Right lung (tissue), 5 donors: ENCODE results near the gene CAMK1D. TPM values are rescaled to one million over a fixed set of nuclear protein-coding genes. Genes with fewer than 3 reads are reported as not detected.
A peak's percentile ranks its signal among the peaks of the same experiment; 100 is the strongest.

Source experiments
- DNase-seq, 2 donors: peaks; one replicate each; pipeline ENCODE4 v3.0.0-alpha.2; 2013
- polyA plus RNA-seq, 5 donors: library from polyadenylated mRNA; unstranded; fragments of 120-200 nt; gene quantifications; one replicate each; pipeline versions ENCODE4 v1.2.1 to v1.2.3, GENCODE V29; 2013; ENCODE audit warnings: inconsistent platforms in 1 of 5, low replicate concordance in 1 of 5; ENCODE audit not compliant: insufficient read length in 5 of 5, insufficient read depth in 1 of 5

The CAMK1D gene
- polyA plus RNA-seq, 5 donors = 3.6 to 5.4 (median 4.6) TPM

DNA sequence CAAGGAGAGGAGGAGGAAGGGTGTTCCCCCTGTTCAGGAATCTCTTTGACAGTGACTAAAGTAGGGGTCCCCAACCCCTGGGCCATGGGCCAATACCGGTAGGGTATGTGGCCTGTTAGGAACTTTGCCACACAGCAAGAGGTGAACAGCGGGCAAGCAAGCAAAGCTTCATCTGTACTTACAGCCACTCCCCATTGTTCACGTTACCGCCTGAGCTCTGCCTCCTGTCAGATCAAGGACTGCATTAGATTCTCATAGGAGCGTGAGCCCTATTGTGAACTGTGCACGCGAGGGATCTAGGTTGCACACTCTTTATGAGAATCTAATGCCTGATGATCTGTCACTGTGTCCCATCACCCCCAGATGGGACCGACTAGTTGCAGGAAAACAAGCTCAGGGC, 201.6 kb downstream of the CAMK1D start:
- DNase-seq = no peak

- no peak for DNase-seq
Measured at GRCh38 chr10:12556039-12556438, 206.7 kb downstream of the CAMK1D start.

DNA sequence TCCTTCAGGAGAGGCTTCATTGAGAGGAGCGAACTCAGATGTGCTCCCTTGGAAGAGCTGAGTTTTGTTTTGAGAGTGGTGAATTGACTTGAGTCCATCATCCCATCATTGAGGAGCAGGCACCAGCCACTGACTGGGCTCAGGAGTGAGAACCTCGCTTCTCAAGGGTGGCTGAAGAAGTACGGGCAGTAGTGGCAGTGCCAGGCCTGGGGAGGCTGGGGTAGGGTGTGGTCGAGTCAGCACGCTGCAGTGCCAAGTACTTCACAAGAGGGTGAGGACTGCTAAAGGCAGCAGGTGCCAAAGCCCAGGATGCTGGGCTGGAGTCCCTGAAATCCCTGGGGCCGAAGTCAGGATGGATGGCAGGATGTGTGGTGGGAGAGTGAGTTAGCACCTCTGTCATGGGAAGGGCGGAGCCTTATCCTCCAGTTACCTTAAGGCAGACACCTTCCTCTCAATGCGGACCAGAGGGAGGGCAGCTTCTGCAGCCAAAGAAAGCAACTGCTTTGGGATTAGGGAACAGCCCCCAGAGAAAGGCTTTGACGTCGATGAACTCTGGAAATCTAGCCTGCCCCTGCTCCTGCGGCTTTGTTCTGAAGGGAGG, 210.3 kb downstream of the CAMK1D start:
- no peak for DNase-seq

DNA sequence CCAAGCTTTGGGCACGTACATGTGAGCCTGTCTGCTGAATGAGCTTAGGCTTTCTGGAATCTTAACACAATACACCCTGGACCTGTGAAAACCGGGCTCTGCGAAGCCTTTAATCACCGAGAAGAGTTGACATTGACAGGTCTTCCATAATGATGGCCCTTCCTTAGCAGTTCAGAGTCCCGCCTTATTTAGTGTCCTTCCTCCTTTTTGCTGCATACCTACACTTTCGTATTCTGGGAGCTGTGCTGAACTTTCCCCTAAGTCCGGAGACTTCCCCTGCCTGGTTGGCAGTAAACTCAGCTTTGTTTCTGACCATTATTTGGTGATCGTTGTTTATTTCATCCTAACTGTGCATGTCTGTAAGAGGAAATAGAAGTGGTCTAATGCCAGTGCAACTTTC, 212.0 kb downstream of the CAMK1D start:
- DNase-seq = no peak

- DNase-seq = no peak
Measured at GRCh38 chr10:12561720-12562119, 212.4 kb downstream of the CAMK1D start.

DNA sequence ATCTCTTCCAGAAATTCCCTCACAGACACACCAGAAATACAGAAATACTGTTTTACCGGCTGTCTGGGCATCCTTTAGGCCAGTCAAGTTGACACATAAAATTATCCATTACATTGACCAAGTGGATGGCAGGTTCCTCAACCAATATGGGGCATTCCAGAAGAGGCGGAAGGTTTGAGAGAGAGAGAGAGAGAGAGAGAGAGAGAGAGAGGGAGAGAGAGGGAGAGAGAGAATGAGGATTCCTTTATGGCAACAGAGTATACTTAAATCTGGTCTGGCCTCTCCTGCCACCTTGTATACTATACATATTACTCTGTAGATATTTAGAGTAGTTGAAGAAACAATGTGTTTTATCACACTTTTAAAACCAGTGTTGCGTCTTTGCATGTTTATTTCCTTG, 214.1 kb downstream of the CAMK1D start:
- DNase-seq = no peak

DNA sequence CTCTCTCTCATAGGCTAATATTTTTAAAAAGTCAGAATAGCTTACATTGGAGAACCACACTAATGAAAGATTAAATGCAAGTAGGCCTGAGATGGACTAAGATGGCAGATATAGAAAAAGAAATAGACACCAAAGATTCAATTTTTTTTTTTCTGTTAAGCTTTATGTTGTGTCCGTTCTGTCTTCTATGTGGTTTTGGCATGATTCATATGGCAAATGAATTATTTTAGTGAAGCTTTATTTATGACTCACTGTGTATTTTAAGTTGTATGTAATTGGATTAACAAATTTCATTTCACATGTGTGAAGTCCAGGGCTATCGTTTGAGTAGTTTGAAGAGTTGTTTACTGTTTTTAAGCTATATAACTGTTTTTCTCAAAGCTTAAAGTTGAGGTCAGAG, 214.8 kb downstream of the CAMK1D start:
- no peak for DNase-seq

- no peak for DNase-seq
Measured at GRCh38 chr10:12566161-12567115, 217.1 kb downstream of the CAMK1D start.

- no peak for DNase-seq
Measured at GRCh38 chr10:12568391-12569009, 219.2 kb downstream of the CAMK1D start.

DNA sequence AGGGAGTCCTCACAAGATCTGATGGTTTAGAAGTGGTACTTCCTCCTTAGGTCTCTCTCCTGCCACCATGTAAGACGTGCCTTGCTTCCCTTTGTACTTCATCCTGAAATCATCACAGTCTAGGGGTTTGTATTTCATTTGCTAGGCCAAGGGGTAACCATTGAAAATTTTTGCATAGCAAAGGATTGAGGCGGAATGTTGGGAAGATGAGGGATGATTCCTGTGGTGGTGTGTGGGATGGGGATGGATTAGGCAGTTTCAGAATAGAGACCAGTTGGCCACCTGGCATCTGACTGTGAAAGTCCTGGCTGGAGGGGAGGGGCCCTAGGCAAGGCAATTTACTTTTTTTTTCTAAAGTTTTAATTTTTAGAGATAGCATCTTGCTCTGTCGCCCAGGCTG, 222.9 kb downstream of the CAMK1D start:
- no peak for DNase-seq

GRCh38 chr10:12577610-12578009, 228.3 kb downstream of the CAMK1D start:
- no peak for DNase-seq

DNA sequence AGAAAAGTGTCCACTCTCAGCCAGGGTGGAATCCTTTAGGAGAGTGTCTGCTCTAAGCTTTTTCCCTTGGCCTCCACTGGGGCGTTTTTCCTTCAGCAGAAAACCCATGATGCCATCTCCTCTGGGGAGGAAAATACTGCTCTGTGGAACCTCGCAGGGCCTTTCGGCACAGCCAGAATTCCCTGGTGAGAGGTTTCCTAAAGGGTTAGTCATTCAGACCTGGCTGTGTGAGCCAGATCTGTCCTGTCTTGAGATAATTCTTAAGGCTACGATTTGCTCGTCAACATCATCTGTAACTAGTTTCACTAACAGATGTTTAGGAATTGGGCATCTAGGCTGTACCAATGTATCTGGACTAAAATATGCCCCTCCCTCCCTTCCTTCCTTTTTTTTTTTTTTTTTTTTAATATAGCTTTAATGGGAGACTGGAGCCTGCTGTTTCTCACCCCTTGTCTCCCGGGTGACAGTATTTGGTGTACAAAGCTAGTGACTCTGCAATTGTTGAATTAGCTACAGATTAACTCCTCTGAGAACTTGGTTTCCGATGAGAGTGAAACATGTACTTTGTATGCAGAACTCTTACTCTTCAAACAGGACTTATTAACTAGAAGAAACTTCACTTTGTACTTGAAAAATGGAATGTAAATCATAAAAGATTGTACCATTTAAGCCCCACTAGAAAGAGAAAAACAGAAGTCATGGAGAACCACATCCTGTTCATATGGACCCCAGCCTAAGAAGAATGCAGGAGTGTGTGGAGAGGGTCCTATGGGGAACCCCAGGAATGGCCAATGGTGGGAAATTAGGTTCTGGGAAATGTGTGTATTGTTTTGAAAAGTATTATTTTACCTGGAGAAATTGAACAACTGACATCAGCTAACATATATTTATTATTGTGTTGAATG, 230.9 kb downstream of the CAMK1D start:
- DNase-seq = peak; percentile 13 to 24

DNA sequence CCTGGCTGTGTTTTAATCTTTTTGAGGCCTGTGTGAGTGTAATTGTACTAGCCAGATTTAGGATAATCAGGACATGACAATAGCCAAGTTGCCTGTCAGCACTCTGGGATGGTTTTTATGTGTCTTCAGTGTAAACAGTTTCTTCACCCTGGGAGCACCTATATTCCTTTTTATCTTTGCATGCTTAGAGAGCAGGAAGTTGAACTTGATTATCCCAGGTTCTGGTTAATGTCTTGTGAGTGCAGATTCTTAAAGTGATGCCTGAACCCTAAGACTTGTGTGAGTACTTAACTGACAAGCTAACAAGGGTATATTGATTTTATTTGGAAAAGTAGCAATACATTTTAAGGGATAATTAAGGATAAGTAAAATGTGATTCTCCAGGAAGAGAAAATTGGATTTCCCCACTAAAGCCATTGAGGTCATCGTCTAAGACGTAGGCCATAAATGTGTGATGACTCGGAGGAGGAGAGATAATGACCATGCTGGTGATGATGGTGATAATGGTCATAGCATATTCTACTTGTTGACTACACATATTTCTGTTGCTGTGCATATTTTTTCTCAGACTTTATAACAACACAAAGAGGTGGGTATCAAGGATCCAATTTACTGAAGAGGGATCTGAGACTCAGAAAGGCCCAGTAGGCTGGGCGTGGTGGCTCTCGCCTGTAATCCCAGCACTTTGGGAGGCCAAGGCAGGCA, 234.7 kb downstream of the CAMK1D start:
- no peak for DNase-seq

- DNase-seq = no peak
Measured at GRCh38 chr10:12586741-12587140, 237.4 kb downstream of the CAMK1D start.

GRCh38 chr10:12587451-12587888, 238.1 kb downstream of the CAMK1D start:
- no peak for DNase-seq

GRCh38 chr10:12588091-12588860, 238.9 kb downstream of the CAMK1D start:
- no peak for DNase-seq

DNA sequence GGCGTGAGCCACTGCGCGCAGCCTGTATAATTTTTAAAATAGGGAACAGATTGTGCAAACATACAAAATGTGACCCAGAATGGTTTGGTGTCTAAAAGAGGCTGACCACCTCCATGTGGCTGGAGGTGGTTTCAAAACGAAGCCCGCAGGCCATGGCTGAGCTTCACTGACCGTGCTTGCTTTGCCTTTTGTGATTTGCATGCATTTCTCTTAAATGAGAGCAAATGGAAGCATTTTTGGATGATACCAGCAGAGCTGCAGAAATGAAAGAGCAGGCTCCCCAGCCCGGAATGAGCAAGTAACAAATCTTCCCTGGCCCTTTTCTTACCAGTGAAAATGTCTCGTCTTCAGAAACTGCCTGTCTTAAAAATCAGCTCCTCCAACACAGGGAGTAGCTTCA, 239.9 kb downstream of the CAMK1D start:
- no peak for DNase-seq

DNA sequence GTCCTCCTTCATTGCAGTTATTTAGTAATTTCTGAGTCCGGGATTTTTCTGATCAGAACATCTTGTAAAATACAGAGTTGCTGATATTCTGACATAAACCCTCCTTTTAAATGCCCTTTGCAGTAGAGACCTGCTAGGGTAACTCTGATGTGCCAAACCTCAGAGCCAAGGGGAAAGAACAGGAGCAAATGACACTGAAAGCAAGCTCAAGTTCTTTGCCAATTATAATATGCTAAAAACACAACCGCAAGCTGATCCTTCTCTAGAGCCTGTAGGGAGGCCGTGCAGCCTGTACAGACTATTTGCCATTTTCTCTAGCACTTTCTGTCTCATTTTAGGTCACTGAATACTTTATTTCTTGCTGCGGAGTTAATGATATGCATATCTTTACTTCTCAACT, 240.4 kb downstream of the CAMK1D start:
- no peak for DNase-seq

DNA sequence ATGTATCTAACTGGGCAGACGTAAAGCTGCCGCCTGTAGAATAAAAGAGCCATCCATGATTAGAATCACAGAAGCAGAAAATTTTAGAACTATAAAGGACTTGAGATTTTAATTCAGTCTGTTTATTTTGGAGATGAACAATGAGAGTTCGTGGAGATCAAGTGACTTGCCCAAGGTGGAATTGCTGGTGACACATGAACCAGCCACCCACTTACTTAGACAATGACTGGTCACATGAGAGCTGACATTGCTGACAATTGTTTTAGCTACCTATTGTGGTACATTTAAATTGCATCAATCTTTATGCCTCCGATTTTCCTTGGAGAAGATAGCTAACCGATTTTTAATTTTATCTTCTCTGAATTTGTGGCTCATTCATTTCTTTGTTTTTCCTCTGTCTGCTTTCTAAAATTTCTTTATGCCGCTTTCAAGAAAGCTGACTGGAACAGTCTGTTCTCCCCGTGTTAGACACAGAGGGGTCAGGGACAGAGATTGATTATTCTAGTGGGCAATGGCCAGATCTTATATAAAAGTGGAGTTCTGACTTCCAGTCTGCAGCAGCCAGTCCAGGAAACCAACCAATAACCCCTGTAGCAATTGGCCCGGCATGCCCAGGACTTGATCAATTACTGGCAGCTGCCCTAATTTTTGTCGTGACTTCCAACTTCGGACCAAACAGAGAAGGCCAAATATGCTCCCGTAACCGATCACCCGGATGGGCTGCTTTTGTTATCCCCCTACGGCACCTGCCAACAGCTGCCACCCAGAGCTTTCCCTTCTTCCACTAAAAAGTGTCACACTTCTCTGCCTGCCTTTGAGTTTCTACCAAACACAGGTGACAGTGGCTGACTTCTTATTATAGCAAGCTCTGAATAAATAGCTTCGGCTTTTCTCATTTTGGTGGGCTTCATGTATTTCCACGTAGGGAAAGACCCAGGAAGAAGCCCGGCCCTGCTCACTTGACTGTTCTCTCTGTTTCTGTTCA, 241.6 kb downstream of the CAMK1D start:
- DNase-seq = no peak
